Neuronal stem cell (in vitro differentiated cells): ENCODE results near the gene SERPINB3. TPM values are rescaled to one million over a fixed set of nuclear protein-coding genes. Genes with fewer than 3 reads are reported as not detected.
"Not testable (repeated sequence)": the region's sequence is repeated elsewhere in the genome, so short reads cannot be mapped to it uniquely, and the experiment has no call there.

ENCODE experiments used
- DNase-seq: peaks from one replicate; pipeline ENCODE4 v3.0.0-alpha.2; 2013; ENCODE audit warnings: low spot score
- H2AFZ ChIP-seq: one replicate; pipeline ENCODE4 v1.6.1; 2013; ENCODE audit warnings: mild to moderate bottlenecking, low read length, inconsistent platforms
- H2AK5ac ChIP-seq: 2 replicates; pipeline ENCODE4 v1.6.1; 2013; ENCODE audit warnings: low read depth, mild to moderate bottlenecking, inconsistent platforms, low read length, moderate library complexity, mixed read lengths
- H2BK120ac ChIP-seq: 2 replicates; pipeline ENCODE4 v1.6.1; 2013; ENCODE audit warnings: low read depth, mild to moderate bottlenecking, inconsistent platforms, low read length, moderate library complexity, mixed read lengths
- H2BK12ac ChIP-seq: one replicate; pipeline ENCODE4 v1.6.1; 2013; ENCODE audit warnings: low read length, inconsistent platforms
- H2BK15ac ChIP-seq: 2 replicates; pipeline ENCODE4 v1.6.1; 2013; ENCODE audit warnings: mild to moderate bottlenecking, low read length, inconsistent platforms, mixed read lengths
- H2BK5ac ChIP-seq: one replicate; pipeline ENCODE4 v1.6.1; 2013; ENCODE audit warnings: inconsistent platforms, mild to moderate bottlenecking, low read length, moderate library complexity
- H3K14ac ChIP-seq: one replicate; pipeline ENCODE4 v1.6.1; 2013; ENCODE audit warnings: low read length, inconsistent platforms
- H3K18ac ChIP-seq: 2 replicates; pipeline ENCODE4 v1.6.1; 2013; ENCODE audit warnings: low read length, inconsistent platforms
- H3K23ac ChIP-seq: 2 replicates; pipeline ENCODE4 v1.6.1; 2013; ENCODE audit warnings: low read depth, mild to moderate bottlenecking, mixed read lengths, low read length, inconsistent platforms; ENCODE audit not compliant: poor library complexity
- H3K27ac ChIP-seq: replicated peaks from 3 replicates; pipeline ENCODE4 v1.5.1; 2013; ENCODE audit warnings: low read length, inconsistent platforms
- H3K27me3 ChIP-seq, 3 experiments: 2 replicates each; pipeline ENCODE4 v1.6.1; 2013; ENCODE audit warnings: low read length in 3 of 3, mild to moderate bottlenecking in 2 of 3, inconsistent platforms in 1 of 3, low read depth in 1 of 3, mixed read lengths in 1 of 3, moderate library complexity in 1 of 3; ENCODE audit not compliant: control insufficient read depth in 3 of 3, insufficient read depth in 3 of 3
- H3K36me3 ChIP-seq, 2 donors: replicated peaks in 1 of 2; 2 replicates each; pipeline ENCODE4 v1.6.1; 2013; ENCODE audit warnings: low read length in 2 of 2; ENCODE audit not compliant: control insufficient read depth in 2 of 2, insufficient read depth in 2 of 2
- H3K4ac ChIP-seq: 2 replicates; pipeline ENCODE4 v1.6.1; 2013; ENCODE audit warnings: inconsistent platforms, mild to moderate bottlenecking, low read length, moderate library complexity
- H3K4me1 ChIP-seq, 2 donors: 1 replicate in 1 of 2; 2 replicates in 1 of 2; pipeline ENCODE4 v1.6.1; 2013; ENCODE audit warnings: low read length in 2 of 2, low read depth in 1 of 2; ENCODE audit not compliant: control insufficient read depth in 2 of 2, insufficient read depth in 1 of 2
- H3K4me2 ChIP-seq: one replicate; pipeline ENCODE4 v1.6.1; 2013; ENCODE audit warnings: mild to moderate bottlenecking, low read length, inconsistent platforms; ENCODE audit not compliant: insufficient read depth, poor library complexity, severe bottlenecking
- H3K4me3 ChIP-seq, 2 donors: 2 replicates each; pipeline ENCODE4 v1.5.1; 2013; ENCODE audit warnings: low read length in 2 of 2, mild to moderate bottlenecking in 2 of 2, inconsistent platforms in 1 of 2, moderate library complexity in 1 of 2
- H3K79me1 ChIP-seq: one replicate; pipeline ENCODE4 v1.6.1; 2013; ENCODE audit warnings: low read depth, mild to moderate bottlenecking, inconsistent platforms, low read length, moderate library complexity
- H3K9ac ChIP-seq: one replicate; pipeline ENCODE4 v1.6.1; 2013; ENCODE audit warnings: mild to moderate bottlenecking, low read depth, low read length, inconsistent platforms; ENCODE audit not compliant: poor library complexity
- H3K9me3 ChIP-seq, 2 donors: replicated peaks in 1 of 2; 2 replicates each; pipeline versions ENCODE3 to v1.6.1; 2013; ENCODE audit warnings: low read length in 2 of 2, mild to moderate bottlenecking in 2 of 2, inconsistent platforms in 1 of 2, low read depth in 1 of 2, mixed read lengths in 1 of 2, moderate library complexity in 1 of 2; ENCODE audit not compliant: control insufficient read depth in 2 of 2, insufficient read depth in 1 of 2
- H4K8ac ChIP-seq: one replicate; pipeline ENCODE4 v1.6.1; 2013; ENCODE audit warnings: low read depth, mild to moderate bottlenecking, inconsistent platforms, low read length, moderate library complexity
- H4K91ac ChIP-seq: one replicate; pipeline ENCODE4 v1.6.1; 2013; ENCODE audit warnings: low read length, low read depth, mild to moderate bottlenecking, inconsistent platforms; ENCODE audit not compliant: poor library complexity
- WGBS, 2 donors: extraction: QIAGEN DNeasy Blood & Tissue Kit; methylation state at CpG; one replicate each; pipeline ENCODE4 v1.1.7; 2013; ENCODE audit warnings: missing lambda C conversion rate in 2 of 2, mixed read lengths in 1 of 2; ENCODE audit not compliant: insufficient read length in 2 of 2, insufficient replicate concordance in 1 of 2; ENCODE audit errors: extremely low coverage in 2 of 2; 5-methylcytosine and 5-hydroxymethylcytosine counted together
- polyA plus RNA-seq, 2 experiments: library from polyadenylated mRNA; stranded (reverse); fragments of 200-250 nt; gene quantifications; one replicate each; pipeline ENCODE4 v1.2.3, GENCODE V29; 2013

The SERPINB3 gene
- polyA plus RNA-seq (2013, experiment 1 of 2) = not detected
- polyA plus RNA-seq (2013, experiment 2 of 2) = not detected

- not testable (repeated sequence) for H2BK15ac ChIP-seq, H3K36me3 ChIP-seq, H2AK5ac ChIP-seq, H3K9me3 ChIP-seq, H3K18ac ChIP-seq, H4K91ac ChIP-seq, H3K4me2 ChIP-seq, H3K14ac ChIP-seq, H3K4ac ChIP-seq, H3K27ac ChIP-seq, H3K4me1 ChIP-seq, H3K23ac ChIP-seq, H3K9ac ChIP-seq, H3K79me1 ChIP-seq, H2BK120ac ChIP-seq, H4K8ac ChIP-seq, H3K27me3 ChIP-seq, DNase-seq, H2BK5ac ChIP-seq, H2AFZ ChIP-seq, H3K4me3 ChIP-seq, H2BK12ac ChIP-seq
- WGBS, 2 donors = no CpG with 5 or more reads among the region's 3 CpGs
These were observed at the start of gene SERPINB3 for GRCh38 chr18:63661750-63662149. TSS of gene SERPINB3 (minus strand) at chr18:63661893. CDS start at chr18:63661216, 677 bp downstream.

GRCh38 chr18:63708650-63709049, 47.0 kb upstream of the SERPINB3 start:
- no CpG with 5 or more reads among the region's 3 CpGs for WGBS, 2 donors
- H3K4ac ChIP-seq = no peak overlapping the region

GRCh38 chr18:63707816-63708215, 46.1 kb upstream of the SERPINB3 start:
- Histone ChIP-seq H3K4ac (no peak overlapping the region), H3K14ac (no peak overlapping the region), H3K27ac (no peak overlapping the region), H4K8ac (no peak overlapping the region), H3K27me3 (no peaks in the 10 kb centered on the region), H2BK15ac (no peak overlapping the region), H3K9me3 (no peaks in the 10 kb centered on the region), H2AK5ac (no peak overlapping the region), H2BK12ac (no peak overlapping the region), H3K4me3 (no peak overlapping the region), H3K36me3 (no peaks in the 10 kb centered on the region), H3K79me1 (no peaks in the 10 kb centered on the region), H4K91ac (no peak overlapping the region), H3K9ac (no peak overlapping the region), H2BK5ac (no peak overlapping the region), H2BK120ac (no peak overlapping the region), H3K18ac (no peak overlapping the region), H3K23ac (no peak overlapping the region), H2AFZ (no peak overlapping the region), H3K4me1 (no peaks in the 10 kb centered on the region), H3K4me2 (no peak overlapping the region)
- WGBS, 2 donors = no CpG with 5 or more reads among the region's 1 CpG
- no peak for DNase-seq

More at GRCh38 chr18:63708650-63709049, 47.0 kb upstream of the SERPINB3 start:
- H3K18ac ChIP-seq = no peak overlapping the region
- H3K4me3 ChIP-seq = no peak overlapping the region
- no peak overlapping the region for H3K4me2 ChIP-seq
- no peak for DNase-seq
- no peak overlapping the region for H3K23ac ChIP-seq
- H2BK12ac ChIP-seq = no peak overlapping the region
- H3K27me3 ChIP-seq = no peaks in the 10 kb centered on the region
- no peak overlapping the region for H2AFZ ChIP-seq
- H2AK5ac ChIP-seq = no peak overlapping the region
- H3K27ac ChIP-seq = no peak overlapping the region
- no peak overlapping the region for H2BK120ac ChIP-seq
- no peak overlapping the region for H3K14ac ChIP-seq
- H3K9ac ChIP-seq = no peak overlapping the region
- no peak overlapping the region for H4K91ac ChIP-seq
- H3K36me3 ChIP-seq = no peaks in the 10 kb centered on the region
- no peak overlapping the region for H2BK5ac ChIP-seq
- H3K9me3 ChIP-seq = no peaks in the 10 kb centered on the region
- no peaks in the 10 kb centered on the region for H3K79me1 ChIP-seq
- H3K4me1 ChIP-seq = no peaks in the 10 kb centered on the region
- H4K8ac ChIP-seq = no peak overlapping the region
- no peak overlapping the region for H2BK15ac ChIP-seq

DNA sequence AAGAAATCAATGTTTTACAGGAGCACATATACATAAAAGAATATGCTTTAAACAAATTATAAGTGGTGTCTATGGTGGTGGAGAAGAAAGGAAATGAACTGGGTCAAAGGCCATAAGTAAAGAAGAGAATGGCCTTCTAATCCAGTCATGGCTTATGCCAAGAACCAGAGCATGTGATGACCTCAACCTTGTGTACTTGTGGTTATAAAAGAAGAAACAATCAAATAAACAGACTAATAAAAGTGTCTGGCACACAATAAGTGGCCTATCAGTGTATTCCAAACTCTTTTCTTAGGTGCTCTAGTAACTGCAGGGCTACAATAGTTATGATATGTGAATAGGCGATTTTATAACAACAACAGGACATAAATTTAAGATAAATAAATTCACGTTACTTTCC, 43.7 kb upstream of the SERPINB3 start:
- Histone ChIP-seq H3K36me3 (no peaks in the 10 kb centered on the region), H3K14ac (no peak overlapping the region), H2BK15ac (no peak overlapping the region), H3K23ac (no peak overlapping the region), H3K79me1 (no peaks in the 10 kb centered on the region), H4K91ac (no peak overlapping the region), H3K27me3 (no peaks in the 10 kb centered on the region), H3K9me3 (no peaks in the 10 kb centered on the region), H3K18ac (no peak overlapping the region), H3K4me3 (no peak overlapping the region), H4K8ac (no peak overlapping the region), H2AFZ (no peak overlapping the region), H3K4me1 (no peaks in the 10 kb centered on the region), H3K4ac (no peak overlapping the region), H2AK5ac (no peak overlapping the region), H2BK5ac (no peak overlapping the region), H2BK12ac (no peak overlapping the region), H3K27ac (no peak overlapping the region), H3K9ac (no peak overlapping the region), H2BK120ac (no peak overlapping the region), H3K4me2 (no peak overlapping the region)
- DNase-seq = no peak
- WGBS, 2 donors = no CpG with 5 or more reads among the region's 2 CpGs
